AG09309 (cell line): ENCODE data around the gene NPHP4.

ENCODE experiments used
- DNase-seq: peaks from one replicate; pipeline ENCODE4 v3.0.0-alpha.2; 2010; ENCODE audit warnings: low read depth
- H3K4me3 ChIP-seq: 2 replicates; pipeline ENCODE4 v1.5.1; 2011; ENCODE audit warnings: mild to moderate bottlenecking, low read depth, low read length, moderate library complexity; ENCODE audit not compliant: control insufficient read depth
- CTCF ChIP-seq: IDR thresholded peaks from 2 replicates; pipeline ENCODE4 v1.5.1; 2011; ENCODE audit warnings: mild to moderate bottlenecking, low read depth, low read length, inconsistent platforms; ENCODE audit not compliant: insufficient read depth, control insufficient read depth; ENCODE audit errors: missing control alignments

Gene NPHP4

GRCh38 chr1:5907386-5907785, 84.8 kb downstream of the NPHP4 start:
- no peak for TF ChIP-seq CTCF
- no peak for DNase-seq
- H3K4me3 ChIP-seq: no peak overlapping the region

- no peak overlapping the region for H3K4me3 ChIP-seq
- no peak for DNase-seq
- TF ChIP-seq CTCF: no peak
These were observed 85.3 kb downstream of the NPHP4 start for GRCh38 chr1:5906966-5907365.

- H3K4me3 ChIP-seq: no peak overlapping the region
- DNase-seq: no peak
- no peak for TF ChIP-seq CTCF
These were observed 86.1 kb downstream of the NPHP4 start for GRCh38 chr1:5906116-5906515.

- TF ChIP-seq CTCF: no peak
- no peak overlapping the region for H3K4me3 ChIP-seq
- no peak for DNase-seq
These were observed 86.8 kb downstream of the NPHP4 start for GRCh38 chr1:5905436-5905835.

GRCh38 chr1:5904551-5904950, 87.7 kb downstream of the NPHP4 start:
- no peak for TF ChIP-seq CTCF
- H3K4me3 ChIP-seq: no peak overlapping the region
- DNase-seq: no peak

GRCh38 chr1:5903680-5904079, 88.5 kb downstream of the NPHP4 start:
- DNase-seq: no peak
- TF ChIP-seq CTCF: no peak
- H3K4me3 ChIP-seq: no peak overlapping the region

GRCh38 chr1:5903031-5903430, 89.2 kb downstream of the NPHP4 start:
- H3K4me3 ChIP-seq: no peak overlapping the region
- no peak for TF ChIP-seq CTCF
- DNase-seq: no peak
